GM18951 (cell line): ENCODE results near the gene C6orf141.
"Not testable (repeated sequence)": the region's sequence is repeated elsewhere in the genome, so short reads cannot be mapped to it uniquely, and the experiment has no call there.

Experiments
- POLR2A ChIP-seq: IDR thresholded peaks from 4 replicates; pipeline ENCODE4 v1.6.1; 2011; ENCODE audit warnings: mild to moderate bottlenecking; ENCODE audit not compliant: insufficient read length, insufficient read depth; ENCODE audit errors: extremely low read depth
- in situ Hi-C: fragments of 300-500 bp; cut with MboI; formaldehyde crosslinking; loops from one replicate; pipeline ENCODE4 v1.12.0; 2022; ENCODE audit warnings: low sequenced_read_pairs, mixed read lengths, inconsistent platforms; ENCODE audit not compliant: unreplicated experiment

The C6orf141 gene

GRCh38 chr6:49570474-49571079 is 20.1 kb downstream of the C6orf141 start:
- no peak for TF ChIP-seq POLR2A
- in situ Hi-C loops = no loop called here

GRCh38 chr6:49576618-49577017 is 26.1 kb downstream of the C6orf141 start:
- in situ Hi-C loops = no loop called here
- no peak for TF ChIP-seq POLR2A

GRCh38 chr6:49579649-49580048 is 29.2 kb downstream of the C6orf141 start:
- in situ Hi-C loops = no loop called here
- TF ChIP-seq POLR2A = no peak

- in situ Hi-C loops = no loop called here
- TF ChIP-seq POLR2A = no peak
Observed at GRCh38 chr6:49582529-49582928, 32.1 kb downstream of the C6orf141 start.

- in situ Hi-C loops = not testable (repeated sequence)
Observed at GRCh38 chr6:49587262-49587661, 36.8 kb downstream of the C6orf141 start.
